AG08395 (cell line): ENCODE results near the gene CCDC12.

Source experiments
- DNase-seq: peaks from one replicate; pipeline ENCODE4 v3.0.0; 2012; ENCODE audit warnings: mixed read lengths, low spot score

The CCDC12 gene

GRCh38 chr3:47007482-47008233 lies 31.1 kb upstream of the CCDC12 start:
- no peak for DNase-seq

GRCh38 chr3:47007001-47007400 lies 30.5 kb upstream of the CCDC12 start:
- DNase-seq, result no peak

- no peak for DNase-seq
Observed at GRCh38 chr3:47006145-47006651, 29.7 kb upstream of the CCDC12 start.

- DNase-seq, result no peak
Observed at GRCh38 chr3:47005212-47006144, 28.9 kb upstream of the CCDC12 start.

- no peak for DNase-seq
Observed at GRCh38 chr3:47004369-47005211, 28.0 kb upstream of the CCDC12 start.

GRCh38 chr3:47003461-47004368 lies 27.2 kb upstream of the CCDC12 start:
- no peak for DNase-seq

GRCh38 chr3:47003056-47003410 lies 26.5 kb upstream of the CCDC12 start:
- DNase-seq, result no peak

GRCh38 chr3:47002171-47003055 lies 25.9 kb upstream of the CCDC12 start:
- DNase-seq, result no peak

GRCh38 chr3:47001731-47002170 lies 25.2 kb upstream of the CCDC12 start:
- no peak for DNase-seq

- DNase-seq, result no peak
Observed at GRCh38 chr3:47000922-47001730, 24.6 kb upstream of the CCDC12 start.

- peak; percentile 62 for DNase-seq
Observed at GRCh38 chr3:47000198-47000815, 23.8 kb upstream of the CCDC12 start.

- no peak for DNase-seq
Observed at GRCh38 chr3:46999516-47000197, 23.1 kb upstream of the CCDC12 start.

GRCh38 chr3:46998852-46999515 lies 22.4 kb upstream of the CCDC12 start:
- DNase-seq, result no peak

- DNase-seq, result peak; percentile 35
Observed at GRCh38 chr3:46998121-46998851, 21.7 kb upstream of the CCDC12 start.

GRCh38 chr3:46997453-46998091 lies 21.0 kb upstream of the CCDC12 start:
- DNase-seq, result no peak
